Measurements from ENCODE around the gene FBXL22. TPM values are rescaled to one million over a fixed set of nuclear protein-coding genes. Genes with fewer than 3 reads are reported as not detected.

The FBXL22 gene
- total and polyA plus RNA-seq, 2 of the 8 experiments (the other 6 are each of a cell fraction or from before 2014, with no cell fraction given), result 0.09 to 0.47 TPM

- Histone ChIP-seq H3K4ac (replicated peaks; ENCODE audit: insufficient read length, low read depth, low read length) (no peak overlapping the region), H2AK5ac (ENCODE audit: low read depth, low read length) (no peak overlapping the region), H2BK5ac (ENCODE audit: low read depth, low read length) (no peak overlapping the region), H3K27me3 (replicated peaks in 1 of 4; ENCODE audit: control insufficient read depth in 3 of 4, extremely low read depth in 1 of 4, insufficient read depth in 3 of 4, low read length in 3 of 4) (no peaks in the 10 kb centered on the region), H3K56ac (replicated peaks; ENCODE audit: insufficient read length, low read depth, low read length) (no peak overlapping the region), H2BK20ac (ENCODE audit: low read length) (no peak overlapping the region), H4K20me1 (replicated peaks in 1 of 2; ENCODE audit: control insufficient read depth in 1 of 2, insufficient read depth in 2 of 2, low read length in 2 of 2) (no peaks in the 10 kb centered on the region), H3K23me2 (ENCODE audit: low read depth, low read length) (no peaks in the 10 kb centered on the region), H3K4me1 (replicated peaks in 1 of 4; ENCODE audit: control insufficient read depth in 3 of 4, insufficient read depth in 4 of 4, low read length in 3 of 4) (no peaks in the 10 kb centered on the region), H3K14ac (ENCODE audit: insufficient read length) (no peak overlapping the region), H3K23ac (ENCODE audit: insufficient read length) (no peak overlapping the region), H3K9ac (replicated peaks in 1 of 4; ENCODE audit: extremely low read depth in 1 of 4, low read depth in 3 of 4, low read length in 3 of 4) (no peak overlapping the region), H3K9me3 (ENCODE audit: insufficient read depth in 2 of 2, low read depth in 1 of 2, low read length in 1 of 2) (no peaks in the 10 kb centered on the region), H3K36me3 (ENCODE audit: control insufficient read depth in 2 of 4, insufficient read depth in 4 of 4, low read length in 3 of 4) (peaks cover 5 to 24% (median 8%) of the 10 kb centered on the region in 4 experiments; a peak in 6 of 8 replicates), H3K4me2 (ENCODE audit: insufficient read depth in 1 of 2, low read depth in 2 of 2, low read length in 2 of 2) (no peak overlapping the region), H4K91ac (replicated peaks; ENCODE audit: insufficient read length, low read length) (no peak overlapping the region), H3K18ac (ENCODE audit: extremely low read depth, low read length) (no peak overlapping the region), H3K4me3 (ENCODE audit: extremely low read depth in 1 of 4, insufficient read depth in 2 of 4, low read depth in 3 of 4, low read length in 4 of 4) (no peak overlapping the region), H3K27ac (ENCODE audit: low read depth, low read length) (no peak overlapping the region), H3K79me2 (ENCODE audit: control insufficient read depth in 1 of 2, insufficient read depth in 2 of 2, low read length in 2 of 2) (no peaks in the 10 kb centered on the region), H3K79me1 (ENCODE audit: low read depth, low read length) (no peaks in the 10 kb centered on the region), H2BK120ac (replicated peaks; ENCODE audit: low read depth, low read length) (no peak overlapping the region), H4K8ac (ENCODE audit: extremely low read depth, insufficient read depth, low read length) (no peak overlapping the region), H4K5ac (ENCODE audit: insufficient read length, low read depth, low read length) (no peak overlapping the region), H2BK15ac (ENCODE audit: low read length) (no peak overlapping the region), H2BK12ac (ENCODE audit: low read depth, low read length) (no peak overlapping the region), H2AFZ (ENCODE audit: low read length) (no peak overlapping the region)
- no peak for FAIRE-seq
- POLR2A ChIA-PET (ENCODE audit: partially characterized antibody), result no interaction called here
- no peak for TF ChIP-seq CTBP2 (IDR thresholded peaks at IDR 0.05; ENCODE audit: borderline replicate concordance, insufficient read depth, insufficient read length, low read length)
- no peak for TF ChIP-seq CBX8 (IDR thresholded peaks at IDR 0.05; ENCODE audit: borderline replicate concordance, low read depth, low read length)
- no peak for TF ChIP-seq BCL11A (IDR thresholded peaks at IDR 0.05; ENCODE audit: low read depth in 2 of 2, low read length in 2 of 2)
- TF ChIP-seq KDM4A (IDR thresholded peaks at IDR 0.05; ENCODE audit: low read depth, low read length, severe bottlenecking), result no peak
- no peak for TF ChIP-seq ZNF274 (IDR thresholded peaks at IDR 0.05; ENCODE audit: borderline replicate concordance, extremely low read depth, low read length)
- no peak for TF ChIP-seq TAF7 (optimal IDR thresholded peaks at IDR 0.05; ENCODE audit: borderline replicate concordance, low read depth, low read length)
- TF ChIP-seq JUN (IDR thresholded peaks at IDR 0.05; ENCODE audit: low read depth, low read length), result no peak
- TF ChIP-seq RNF2 (IDR thresholded peaks at IDR 0.05; ENCODE audit: borderline replicate concordance, low read depth, low read length, missing control alignments, poor library complexity, severe bottlenecking), result no peak
- no peak for TF ChIP-seq SIX5 (IDR thresholded peaks at IDR 0.05; ENCODE audit: low read depth, low read length)
- TF ChIP-seq E2F6 (IDR thresholded peaks at IDR 0.05), result no peak
- no peak for DNase-seq (ENCODE audit: low read depth in 1 of 2, low spot score in 2 of 2)
- CTCF ChIA-PET (ENCODE audit: partially characterized antibody), result interaction anchor here (1.6 to 3.1 kb wide), 2 partner anchors 136 to 452 kb away, joined by 4 to 16 read pairs; no protein-coding TSS in a partner anchor
- 87% methylated on average over 3 of the region's 3 CpGs; no CpG with 5 or more reads in 1 of the 2 experiments for WGBS, 2 experiments (ENCODE audit: extremely low coverage in 1 of 2, insufficient coverage in 1 of 2, insufficient read length in 1 of 2, insufficient replicate concordance in 2 of 2, low coverage in 1 of 2, low lambda C conversion rate in 2 of 2, missing lambda C conversion rate in 1 of 2)
Observed at GRCh38 chr15:63615935-63616334, 18.7 kb downstream of the FBXL22 start.

Data from H1 (cell line).